ENCODE results near the gene RRP1B. TPM values are rescaled to one million over a fixed set of nuclear protein-coding genes. Genes with fewer than 3 reads are reported as not detected.

Gene RRP1B
- total RNA-seq, 1 donor = 17.4 TPM

- no peak overlapping the region for H2AFZ ChIP-seq (ENCODE audit: low read length)
- DNase-seq (ENCODE audit: insufficient read length, low spot score, missing footprints) = no peak
- no peaks in the 10 kb centered on the region for H3K79me2 ChIP-seq (ENCODE audit: insufficient read depth, low read length)
- no peak overlapping the region for H3K4me3 ChIP-seq (ENCODE audit: insufficient read depth, low read length)
- H3K4me1 ChIP-seq (ENCODE audit: insufficient read depth, low read length) = no peaks in the 10 kb centered on the region
- H3K36me3 ChIP-seq (ENCODE audit: insufficient read depth, low read length) = no peaks in the 10 kb centered on the region
- H3K27me3 ChIP-seq (ENCODE audit: insufficient read depth, low read length) = no peaks in the 10 kb centered on the region
- H3K4me2 ChIP-seq (ENCODE audit: insufficient read depth, low read length) = no peak overlapping the region
- H3K9me3 ChIP-seq (ENCODE audit: low read depth, low read length) = peaks cover 4% of the 10 kb centered on the region
- no peaks in the 10 kb centered on the region for H4K20me1 ChIP-seq (ENCODE audit: insufficient read depth, low read length)
- H3K27ac ChIP-seq (ENCODE audit: low read depth, low read length) = no peak overlapping the region
- TF ChIP-seq CTCF (IDR thresholded peaks at IDR 0.05; ENCODE audit: extremely low read depth, low read depth, low read length) = peak; percentile 18
Observed at GRCh38 chr21:43619856-43620255, 39.5 kb upstream of the RRP1B start.

GRCh38 chr21:43622796-43623195 is 36.6 kb upstream of the RRP1B start:
- DNase-seq (ENCODE audit: insufficient read length, low spot score, missing footprints) = no peak
- Histone ChIP-seq H3K4me3 (ENCODE audit: insufficient read depth, low read length) (no peak overlapping the region), H2AFZ (ENCODE audit: low read length) (no peak overlapping the region), H4K20me1 (ENCODE audit: insufficient read depth, low read length) (no peaks in the 10 kb centered on the region), H3K36me3 (ENCODE audit: insufficient read depth, low read length) (no peaks in the 10 kb centered on the region), H3K4me1 (ENCODE audit: insufficient read depth, low read length) (no peaks in the 10 kb centered on the region), H3K27ac (ENCODE audit: low read depth, low read length) (no peak overlapping the region), H3K4me2 (ENCODE audit: insufficient read depth, low read length) (no peak overlapping the region), H3K9me3 (ENCODE audit: low read depth, low read length) (peaks cover 4% of the 10 kb centered on the region), H3K79me2 (ENCODE audit: insufficient read depth, low read length) (no peaks in the 10 kb centered on the region), H3K27me3 (ENCODE audit: insufficient read depth, low read length) (peaks cover 4% of the 10 kb centered on the region)
- TF ChIP-seq CTCF (IDR thresholded peaks at IDR 0.05; ENCODE audit: extremely low read depth, low read depth, low read length) = no peak

GRCh38 chr21:43623588-43623987 is 35.8 kb upstream of the RRP1B start:
- no peak overlapping the region for H3K4me3 ChIP-seq (ENCODE audit: insufficient read depth, low read length)
- H3K4me2 ChIP-seq (ENCODE audit: insufficient read depth, low read length) = no peak overlapping the region
- no peaks in the 10 kb centered on the region for H3K79me2 ChIP-seq (ENCODE audit: insufficient read depth, low read length)
- no peak overlapping the region for H3K27ac ChIP-seq (ENCODE audit: low read depth, low read length)
- no peaks in the 10 kb centered on the region for H3K4me1 ChIP-seq (ENCODE audit: insufficient read depth, low read length)
- peaks cover 4% of the 10 kb centered on the region for H3K27me3 ChIP-seq (ENCODE audit: insufficient read depth, low read length)
- H3K9me3 ChIP-seq (ENCODE audit: low read depth, low read length) = peaks cover 4% of the 10 kb centered on the region
- TF ChIP-seq CTCF (IDR thresholded peaks at IDR 0.05; ENCODE audit: extremely low read depth, low read depth, low read length) = no peak
- no peaks in the 10 kb centered on the region for H4K20me1 ChIP-seq (ENCODE audit: insufficient read depth, low read length)
- DNase-seq (ENCODE audit: insufficient read length, low spot score, missing footprints) = peak; percentile 71
- no peaks in the 10 kb centered on the region for H3K36me3 ChIP-seq (ENCODE audit: insufficient read depth, low read length)
- H2AFZ ChIP-seq (ENCODE audit: low read length) = no peak overlapping the region

GRCh38 chr21:43624339-43624738 is 35.0 kb upstream of the RRP1B start:
- H2AFZ ChIP-seq (ENCODE audit: low read length) = no peak overlapping the region
- no peak overlapping the region for H3K4me3 ChIP-seq (ENCODE audit: insufficient read depth, low read length)
- H3K79me2 ChIP-seq (ENCODE audit: insufficient read depth, low read length) = no peaks in the 10 kb centered on the region
- no peak overlapping the region for H3K27ac ChIP-seq (ENCODE audit: low read depth, low read length)
- no peak overlapping the region for H3K4me2 ChIP-seq (ENCODE audit: insufficient read depth, low read length)
- peaks cover 4% of the 10 kb centered on the region for H3K9me3 ChIP-seq (ENCODE audit: low read depth, low read length)
- no peak for DNase-seq (ENCODE audit: insufficient read length, low spot score, missing footprints)
- H3K36me3 ChIP-seq (ENCODE audit: insufficient read depth, low read length) = no peaks in the 10 kb centered on the region
- H4K20me1 ChIP-seq (ENCODE audit: insufficient read depth, low read length) = no peaks in the 10 kb centered on the region
- H3K4me1 ChIP-seq (ENCODE audit: insufficient read depth, low read length) = no peaks in the 10 kb centered on the region
- H3K27me3 ChIP-seq (ENCODE audit: insufficient read depth, low read length) = peaks cover 4% of the 10 kb centered on the region
- no peak for TF ChIP-seq CTCF (IDR thresholded peaks at IDR 0.05; ENCODE audit: extremely low read depth, low read depth, low read length)
